HL-60 (cell line): ENCODE measurements around the gene CBLB.
A peak's percentile ranks its signal among the peaks of the same experiment; 100 is the strongest.

Source experiments
- DNase-seq, 2 experiments: peaks; one replicate each; pipeline ENCODE4 v3.0.0-alpha.2; 2010 to 2020; ENCODE audit warnings: low read depth in 1 of 2, low spot score in 1 of 2
- H3K27ac ChIP-seq: fragments of 250-450 bp; sonication (Bioruptor Pico); replicated peaks from 2 replicates; pipeline ENCODE4 v1.5.1; 2020; ENCODE audit warnings: mild to moderate bottlenecking, moderate library complexity
- H3K27me3 ChIP-seq: fragments of 250-450 bp; sonication (Bioruptor Pico); 2 replicates; pipeline ENCODE4 v1.5.1; 2021; ENCODE audit warnings: mild to moderate bottlenecking, moderate library complexity; ENCODE audit not compliant: insufficient read depth, poor library complexity, severe bottlenecking
- H3K4me3 ChIP-seq: replicated peaks from 2 replicates; pipeline ENCODE4 v1.5.1; 2011; ENCODE audit warnings: mild to moderate bottlenecking, control low read depth, low read length; ENCODE audit not compliant: insufficient read depth
- GABPA ChIP-seq: IDR thresholded peaks from 2 replicates; pipeline ENCODE4 v1.6.1; 2012; ENCODE audit warnings: low read depth
- POLR2AphosphoS5 ChIP-seq: IDR thresholded peaks from 2 replicates; pipeline ENCODE4 v1.6.1; 2012; ENCODE audit warnings: low read depth
- SPI1 ChIP-seq: IDR thresholded peaks from 2 replicates; pipeline ENCODE4 v1.6.1; 2012; ENCODE audit warnings: low read depth, mild to moderate bottlenecking, borderline replicate concordance
- TF ChIP-seq, protein P1 (sequence below): IDR thresholded peaks from 2 replicates; pipeline ENCODE4 v1.6.1; 2012; ENCODE audit warnings: low read depth; ENCODE audit not compliant: insufficient replicate concordance
- TF ChIP-seq, protein P2 (sequence below): IDR thresholded peaks from one replicate; pipeline ENCODE4 v1.5.1; 2011; ENCODE audit warnings: low read length, control low read depth, inconsistent platforms; ENCODE audit not compliant: insufficient read depth

CBLB gene

GRCh38 chr3:105811518-105812193 lies 57.2 kb downstream of the CBLB start:
- no peak overlapping the region for H3K27ac ChIP-seq
- H3K4me3 ChIP-seq, result no peak overlapping the region
- 0 out of 2 replicates have a peak, but pooled peaks have one; percentile 11 for TF ChIP-seq SPI1
- TF ChIP-seq POLR2AphosphoS5, result no peak
- DNase-seq, result no peak
- no peaks in the 10 kb centered on the region for H3K27me3 ChIP-seq

DNA sequence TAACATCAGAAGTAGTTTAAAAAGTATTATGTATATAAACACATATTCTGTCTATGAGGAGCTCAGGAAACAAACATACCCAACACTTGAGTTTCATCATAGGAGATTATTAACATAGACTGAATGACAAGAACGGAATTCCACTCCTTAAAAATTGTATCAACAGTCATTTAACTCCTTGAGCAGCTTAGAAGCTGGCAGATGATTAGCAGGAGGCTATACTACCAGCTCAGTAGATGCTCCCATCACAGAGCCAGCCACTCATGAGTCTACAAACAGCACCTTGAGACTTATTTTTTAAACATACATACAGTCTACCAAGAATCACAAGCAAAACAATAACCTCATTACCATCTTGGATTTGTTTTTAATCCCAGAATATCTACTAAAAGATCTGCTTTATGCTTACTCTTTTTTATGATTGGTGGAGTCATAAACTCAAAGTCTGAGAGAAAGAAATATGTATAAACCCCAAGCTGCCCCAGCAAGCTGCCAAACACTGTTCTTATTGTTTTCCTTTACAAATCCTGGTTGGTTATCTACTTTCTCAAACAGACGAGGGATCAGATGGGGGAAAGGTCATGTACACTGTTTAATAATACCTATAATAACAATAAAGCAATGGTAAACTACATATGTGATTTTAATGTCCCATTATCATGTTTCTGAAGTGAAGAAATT lies 59.5 kb downstream of the CBLB start:
- TF ChIP-seq, protein P1, sequence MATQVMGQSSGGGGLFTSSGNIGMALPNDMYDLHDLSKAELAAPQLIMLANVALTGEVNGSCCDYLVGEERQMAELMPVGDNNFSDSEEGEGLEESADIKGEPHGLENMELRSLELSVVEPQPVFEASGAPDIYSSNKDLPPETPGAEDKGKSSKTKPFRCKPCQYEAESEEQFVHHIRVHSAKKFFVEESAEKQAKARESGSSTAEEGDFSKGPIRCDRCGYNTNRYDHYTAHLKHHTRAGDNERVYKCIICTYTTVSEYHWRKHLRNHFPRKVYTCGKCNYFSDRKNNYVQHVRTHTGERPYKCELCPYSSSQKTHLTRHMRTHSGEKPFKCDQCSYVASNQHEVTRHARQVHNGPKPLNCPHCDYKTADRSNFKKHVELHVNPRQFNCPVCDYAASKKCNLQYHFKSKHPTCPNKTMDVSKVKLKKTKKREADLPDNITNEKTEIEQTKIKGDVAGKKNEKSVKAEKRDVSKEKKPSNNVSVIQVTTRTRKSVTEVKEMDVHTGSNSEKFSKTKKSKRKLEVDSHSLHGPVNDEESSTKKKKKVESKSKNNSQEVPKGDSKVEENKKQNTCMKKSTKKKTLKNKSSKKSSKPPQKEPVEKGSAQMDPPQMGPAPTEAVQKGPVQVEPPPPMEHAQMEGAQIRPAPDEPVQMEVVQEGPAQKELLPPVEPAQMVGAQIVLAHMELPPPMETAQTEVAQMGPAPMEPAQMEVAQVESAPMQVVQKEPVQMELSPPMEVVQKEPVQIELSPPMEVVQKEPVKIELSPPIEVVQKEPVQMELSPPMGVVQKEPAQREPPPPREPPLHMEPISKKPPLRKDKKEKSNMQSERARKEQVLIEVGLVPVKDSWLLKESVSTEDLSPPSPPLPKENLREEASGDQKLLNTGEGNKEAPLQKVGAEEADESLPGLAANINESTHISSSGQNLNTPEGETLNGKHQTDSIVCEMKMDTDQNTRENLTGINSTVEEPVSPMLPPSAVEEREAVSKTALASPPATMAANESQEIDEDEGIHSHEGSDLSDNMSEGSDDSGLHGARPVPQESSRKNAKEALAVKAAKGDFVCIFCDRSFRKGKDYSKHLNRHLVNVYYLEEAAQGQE, result no peak
- TF ChIP-seq SPI1 (no peak), POLR2AphosphoS5 (no peak), GABPA (no peak)
- TF ChIP-seq, protein P2, sequence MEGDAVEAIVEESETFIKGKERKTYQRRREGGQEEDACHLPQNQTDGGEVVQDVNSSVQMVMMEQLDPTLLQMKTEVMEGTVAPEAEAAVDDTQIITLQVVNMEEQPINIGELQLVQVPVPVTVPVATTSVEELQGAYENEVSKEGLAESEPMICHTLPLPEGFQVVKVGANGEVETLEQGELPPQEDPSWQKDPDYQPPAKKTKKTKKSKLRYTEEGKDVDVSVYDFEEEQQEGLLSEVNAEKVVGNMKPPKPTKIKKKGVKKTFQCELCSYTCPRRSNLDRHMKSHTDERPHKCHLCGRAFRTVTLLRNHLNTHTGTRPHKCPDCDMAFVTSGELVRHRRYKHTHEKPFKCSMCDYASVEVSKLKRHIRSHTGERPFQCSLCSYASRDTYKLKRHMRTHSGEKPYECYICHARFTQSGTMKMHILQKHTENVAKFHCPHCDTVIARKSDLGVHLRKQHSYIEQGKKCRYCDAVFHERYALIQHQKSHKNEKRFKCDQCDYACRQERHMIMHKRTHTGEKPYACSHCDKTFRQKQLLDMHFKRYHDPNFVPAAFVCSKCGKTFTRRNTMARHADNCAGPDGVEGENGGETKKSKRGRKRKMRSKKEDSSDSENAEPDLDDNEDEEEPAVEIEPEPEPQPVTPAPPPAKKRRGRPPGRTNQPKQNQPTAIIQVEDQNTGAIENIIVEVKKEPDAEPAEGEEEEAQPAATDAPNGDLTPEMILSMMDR, result no peak
- DNase-seq, result no peak

GRCh38 chr3:105807701-105808100 lies 61.1 kb downstream of the CBLB start:
- Histone ChIP-seq H3K27me3 (no peaks in the 10 kb centered on the region), H3K4me3 (no peak overlapping the region), H3K27ac (no peak overlapping the region)
- TF ChIP-seq POLR2AphosphoS5 (no peak), GABPA (no peak), SPI1 (no peak)
- TF ChIP-seq, protein P2, result no peak
- TF ChIP-seq, protein P1, result no peak
- no peak for DNase-seq

More for the DNA sequence above, 59.5 kb downstream of the CBLB start:
- Histone ChIP-seq H3K27ac (no peak overlapping the region), H3K4me3 (no peak overlapping the region), H3K27me3 (no peaks in the 10 kb centered on the region)

GRCh38 chr3:105807146-105807545 lies 61.7 kb downstream of the CBLB start:
- Histone ChIP-seq H3K4me3 (no peak overlapping the region), H3K27ac (no peak overlapping the region), H3K27me3 (no peaks in the 10 kb centered on the region)
- DNase-seq, result no peak
- TF ChIP-seq POLR2AphosphoS5 (no peak), GABPA (no peak), SPI1 (no peak)
- TF ChIP-seq, protein P2, result no peak
- TF ChIP-seq, protein P1, result no peak
